GM18907 (cell line): Measurements from ENCODE around the gene TMIE.

Experiments
- ATAC-seq: cut with Tn5 transposase; IDR thresholded peaks from one replicate; pipeline ENCODE4 v1.9.1; 2021; ENCODE audit warnings: mild to moderate bottlenecking, moderate library complexity; ENCODE audit not compliant: unreplicated experiment

The TMIE gene, protein sequence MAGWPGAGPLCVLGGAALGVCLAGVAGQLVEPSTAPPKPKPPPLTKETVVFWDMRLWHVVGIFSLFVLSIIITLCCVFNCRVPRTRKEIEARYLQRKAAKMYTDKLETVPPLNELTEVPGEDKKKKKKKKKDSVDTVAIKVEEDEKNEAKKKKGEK

GRCh38 chr3:46701181-46701939, at the start of gene TMIE:
TSS of gene TMIE (plus strand) at chr3:46701392. CDS start at chr3:46701488, 96 bp downstream.
- ATAC-seq = no peak

DNA sequence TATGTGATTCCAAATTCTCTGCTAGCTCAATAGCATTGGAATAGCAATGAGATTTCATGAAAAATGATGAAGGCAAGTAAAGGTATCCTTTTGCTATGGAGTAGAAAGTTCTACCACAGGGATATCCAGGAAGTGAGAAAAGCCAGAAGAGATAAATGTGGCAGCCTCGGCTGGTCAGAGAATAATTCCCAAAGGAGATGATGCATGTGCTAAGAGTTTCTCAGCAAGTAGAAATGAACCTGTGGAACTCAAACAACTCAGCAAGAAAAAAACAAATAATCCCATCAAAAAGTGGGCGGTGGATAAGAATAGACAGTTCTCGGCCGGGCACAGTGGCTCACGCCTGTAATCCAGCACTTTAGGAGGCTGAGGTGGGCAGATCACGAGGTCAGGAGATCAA, 45.9 kb upstream of the TMIE start:
- no peak for ATAC-seq

- ATAC-seq = no peak
These were observed 44.2 kb upstream of the TMIE start for GRCh38 chr3:46656778-46657556.

DNA sequence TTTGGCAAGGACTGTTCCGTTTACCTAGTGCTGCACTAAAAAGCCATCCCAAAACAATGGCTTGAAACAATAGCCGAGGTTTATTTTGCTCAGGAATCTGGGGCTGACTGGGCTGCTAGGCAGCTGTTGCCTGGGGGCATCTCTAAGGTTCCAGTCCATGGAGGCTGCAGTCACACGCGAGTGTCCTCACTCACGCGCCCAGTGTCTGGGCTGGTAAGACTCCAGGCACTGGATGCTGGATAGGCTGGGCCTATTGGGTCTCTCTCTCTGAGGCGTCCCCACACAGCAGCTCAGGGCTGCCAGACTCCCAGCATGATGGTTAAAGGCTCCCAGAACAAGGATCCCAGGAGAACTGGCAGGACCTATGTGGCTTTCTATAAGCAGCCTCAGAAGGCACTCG, 41.9 kb upstream of the TMIE start:
- ATAC-seq = no peak

DNA sequence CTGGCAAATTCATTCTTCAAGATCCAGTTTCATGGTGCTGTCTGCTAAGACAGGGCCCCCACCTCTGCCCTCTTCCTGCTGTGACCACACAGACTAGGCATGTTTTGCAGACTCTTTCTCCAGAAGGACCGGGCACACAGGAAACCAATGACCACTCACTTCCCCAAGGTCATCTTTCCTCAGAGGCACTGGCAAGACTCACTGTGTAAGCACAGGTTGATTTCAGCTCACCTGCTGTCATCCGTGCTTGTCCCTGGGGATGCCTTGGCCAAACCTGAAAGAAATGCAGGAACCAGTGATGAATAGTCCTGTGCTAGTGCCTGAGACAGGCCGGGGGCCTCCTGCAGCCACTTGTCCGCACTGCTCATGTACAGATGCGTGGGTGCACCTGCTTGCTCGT, 41.2 kb upstream of the TMIE start:
- ATAC-seq = no peak

DNA sequence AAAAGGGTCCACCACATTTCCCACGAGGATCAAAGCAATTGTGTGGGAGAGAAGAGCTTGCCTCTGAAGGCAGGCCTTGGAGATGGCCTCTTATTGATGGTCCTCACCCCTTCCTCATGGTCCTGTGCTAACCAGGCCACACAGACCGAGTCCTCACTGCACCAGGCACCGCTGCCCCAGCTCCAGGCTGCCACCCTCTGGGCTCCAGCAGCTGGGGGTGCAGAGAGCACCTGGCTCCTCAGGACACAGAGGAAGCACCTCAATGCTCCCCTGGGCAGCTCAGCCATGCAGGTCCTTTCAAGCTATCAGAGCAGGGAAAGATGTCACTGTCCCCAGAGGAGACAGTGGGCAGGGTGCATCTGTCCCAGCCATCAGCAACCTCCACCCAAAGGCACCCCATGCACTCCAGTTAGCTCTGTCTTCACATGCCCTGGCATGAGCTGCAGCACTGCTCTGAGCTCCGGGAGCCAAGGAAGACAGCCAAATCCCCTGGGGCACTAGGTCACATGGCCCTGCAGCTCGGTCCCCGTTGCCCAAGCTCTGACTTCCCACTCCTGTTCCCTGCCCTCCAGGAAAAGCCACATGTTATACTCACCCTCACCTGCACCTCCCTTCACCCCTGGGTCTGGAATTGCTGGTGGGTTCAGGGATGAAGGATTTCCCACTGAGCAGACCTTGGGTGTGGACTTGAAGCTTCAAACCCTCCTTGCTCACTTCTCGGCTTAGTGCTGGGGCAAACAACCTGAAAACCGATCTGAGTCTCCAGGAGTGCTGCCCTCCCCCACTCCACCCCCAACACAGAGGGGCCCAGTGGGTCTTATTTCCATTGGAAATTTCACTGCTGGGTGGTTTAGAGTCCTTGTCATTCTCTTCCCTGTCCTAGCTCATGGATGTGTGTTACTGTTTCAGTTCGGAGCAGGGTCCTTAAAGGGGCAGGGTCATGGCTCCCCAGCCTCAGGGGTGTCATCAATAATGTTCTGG, 40.4 kb upstream of the TMIE start:
- no peak for ATAC-seq

DNA sequence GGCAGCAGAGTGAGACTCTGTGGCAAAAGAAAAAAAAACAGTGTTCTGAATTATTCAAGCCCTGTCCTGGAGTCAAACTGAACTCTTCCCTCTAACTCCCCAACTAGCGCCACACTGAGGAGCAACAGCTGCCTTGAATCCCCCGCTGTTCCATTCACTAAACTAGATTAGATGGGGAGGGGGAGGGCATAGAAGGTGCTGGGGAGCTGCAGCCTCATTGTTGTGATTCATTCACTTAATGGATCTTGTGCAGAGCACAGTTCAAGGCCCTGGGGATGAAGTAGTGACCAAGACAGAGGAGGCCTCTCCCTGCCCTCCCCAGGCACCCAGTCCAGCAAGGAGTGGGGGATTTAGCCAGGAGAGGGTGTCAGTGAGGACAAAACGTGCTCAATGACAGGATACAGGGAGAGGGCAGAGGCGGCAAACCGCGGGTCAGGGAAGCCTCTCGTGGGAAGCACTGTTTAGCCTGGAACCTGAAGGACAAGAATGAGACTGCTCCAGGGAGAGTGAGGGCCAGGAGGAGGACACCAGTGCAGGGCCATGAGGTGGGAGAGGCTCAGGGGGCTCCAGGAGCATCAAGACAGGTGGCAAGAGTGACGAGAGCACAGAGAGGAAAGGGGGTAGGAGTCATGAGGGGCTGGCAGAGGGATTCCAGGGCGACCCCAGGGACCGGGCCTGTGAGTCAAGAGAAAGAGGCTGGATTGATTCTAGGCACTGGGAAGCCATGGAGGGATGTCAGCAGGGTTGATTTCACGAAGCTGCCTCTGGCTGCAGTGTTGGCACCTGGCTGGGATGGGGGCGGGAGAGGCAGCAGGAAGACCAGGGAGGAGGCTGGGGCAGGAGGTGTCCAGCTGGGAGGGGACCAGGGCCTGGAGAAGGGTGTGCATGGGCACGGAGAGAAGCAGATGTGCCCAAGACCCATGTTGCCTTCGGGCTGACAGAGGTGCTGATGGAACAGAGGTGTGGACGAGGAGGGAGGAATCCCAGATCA, 39.1 kb upstream of the TMIE start:
- ATAC-seq = no peak

- no peak for ATAC-seq
These were observed 38.2 kb upstream of the TMIE start for GRCh38 chr3:46662771-46663551.

- no peak for ATAC-seq
These were observed 37.5 kb upstream of the TMIE start for GRCh38 chr3:46663591-46664135.

GRCh38 chr3:46664188-46664970, 36.8 kb upstream of the TMIE start:
- no peak for ATAC-seq

GRCh38 chr3:46664971-46665762, 36.0 kb upstream of the TMIE start:
- ATAC-seq = no peak

DNA sequence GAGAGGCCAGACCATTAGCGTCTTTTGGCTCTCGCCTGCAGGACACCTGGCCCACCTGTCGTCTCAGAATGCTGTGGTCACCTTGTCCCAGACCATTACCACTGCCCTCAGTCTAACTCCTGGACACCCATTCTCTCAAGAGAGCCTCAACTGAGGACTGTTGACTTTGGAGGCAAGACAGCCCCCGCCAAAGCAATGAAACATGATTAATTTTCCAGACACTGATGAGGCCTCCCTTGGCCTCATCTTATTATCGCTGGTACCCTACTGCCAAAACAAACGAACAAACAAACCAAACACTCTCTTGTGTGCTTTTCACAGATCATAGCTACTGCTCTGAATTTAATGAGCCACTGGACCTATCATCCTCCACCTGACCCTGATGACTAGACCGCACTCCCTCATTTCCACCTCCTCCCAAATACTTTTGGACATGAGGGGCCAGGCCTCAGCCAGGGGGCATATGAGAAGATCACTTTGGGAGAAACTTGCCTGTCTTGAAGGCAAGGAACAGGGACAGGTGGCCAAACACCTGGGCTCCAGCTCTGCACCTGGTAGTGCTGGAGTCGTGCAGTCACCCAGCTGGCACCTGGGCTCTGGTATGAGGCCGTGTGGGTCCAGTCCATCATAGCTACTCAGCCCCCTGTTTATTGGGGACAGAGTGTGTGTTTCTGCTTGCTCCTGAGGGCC, 35.3 kb upstream of the TMIE start:
- ATAC-seq = no peak

DNA sequence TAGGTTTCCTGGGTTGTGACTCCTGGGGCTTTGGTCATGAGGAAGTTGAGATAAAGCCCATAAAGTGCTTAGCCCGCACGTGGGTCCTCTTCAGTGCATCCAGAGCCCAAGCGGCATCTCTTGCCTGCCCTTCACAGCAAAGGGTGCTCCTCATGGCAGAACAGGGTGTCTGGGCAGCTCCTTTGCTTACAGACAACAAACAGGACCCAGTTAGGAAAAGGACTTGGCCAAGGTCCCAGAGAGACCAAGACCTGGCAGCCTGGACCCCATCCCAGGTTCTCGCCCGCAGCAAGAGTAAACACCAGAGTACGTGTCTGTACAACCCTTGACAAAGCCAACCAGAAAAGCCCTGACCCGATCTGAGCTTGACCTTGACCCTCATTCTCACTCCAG, 34.7 kb upstream of the TMIE start:
- ATAC-seq = no peak

GRCh38 chr3:46667061-46667621, 34.1 kb upstream of the TMIE start:
- no peak for ATAC-seq

DNA sequence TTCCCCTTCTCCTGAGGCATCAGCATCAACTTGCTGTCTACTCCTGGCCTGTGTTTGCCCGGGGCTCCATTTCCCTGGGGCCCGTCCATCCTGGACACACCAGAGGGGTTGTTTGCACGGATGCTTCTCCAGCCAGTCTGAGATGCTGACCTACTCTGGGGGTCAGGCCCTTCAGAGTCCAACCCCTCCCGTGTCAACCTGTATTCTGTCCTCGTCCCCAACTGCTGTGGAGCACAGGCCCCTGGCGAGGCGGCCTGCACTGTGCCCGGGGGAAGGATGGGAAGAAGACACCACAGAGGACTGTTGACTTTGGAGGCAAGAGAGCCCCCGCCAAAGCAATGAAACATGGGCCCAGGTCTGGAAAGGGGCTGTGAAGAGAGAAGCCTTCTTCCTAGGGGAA, 33.5 kb upstream of the TMIE start:
- ATAC-seq = no peak

DNA sequence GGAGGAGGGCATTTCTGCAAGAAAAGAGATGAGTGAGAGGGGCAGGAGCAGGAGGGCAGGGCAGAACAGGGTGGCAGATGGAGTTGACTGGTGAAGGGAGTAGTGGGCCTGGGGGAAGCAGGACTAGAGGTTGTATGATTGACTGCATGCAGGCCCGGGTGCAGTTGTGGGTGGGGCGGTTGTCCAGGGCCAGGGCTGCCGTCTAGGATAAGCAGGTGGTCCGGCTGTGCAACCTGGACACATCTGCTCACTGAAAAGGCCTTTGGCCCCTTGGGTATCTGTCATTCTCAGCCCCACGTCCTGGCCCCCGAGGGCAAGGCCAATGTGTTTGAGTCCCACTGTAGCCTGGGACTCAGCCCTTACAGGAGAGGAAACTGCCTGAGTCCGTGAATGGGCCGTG, 33.1 kb upstream of the TMIE start:
- no peak for ATAC-seq
